GM23338 (cell line): ENCODE measurements around the gene OSBPL5. TPM values are rescaled to one million over a fixed set of nuclear protein-coding genes. Genes with fewer than 3 reads are reported as not detected.

Source experiments
- ATAC-seq: fragments of 200-7000 bp; cut with Tn5 transposase; 3 replicates; pipeline ENCODE4 v1.9.1; 2020
- DNase-seq: peaks from one replicate; pipeline ENCODE4 v3.0.0-alpha.2; 2015; ENCODE audit warnings: low spot score
- H2AFZ ChIP-seq: fragments of 200-600 bp; sonication (generic); 2 replicates; pipeline ENCODE4 v1.8.0; 2016; ENCODE audit warnings: antibody characterized with exemption, mild to moderate bottlenecking, moderate library complexity
- H3F3A ChIP-seq: fragments of 200-600 bp; sonication (generic); replicated peaks from 2 replicates; pipeline ENCODE4 v1.8.0; 2017; ENCODE audit warnings: antibody characterized with exemption, mixed run types, low read depth
- H3K27ac ChIP-seq: fragments of 200-600 bp; sonication (generic); 2 replicates; pipeline ENCODE4 v1.6.1; 2016; ENCODE audit warnings: low read depth
- H3K27me3 ChIP-seq: fragments of 200-600 bp; sonication (generic); 2 replicates; pipeline ENCODE4 v1.8.0; 2016; ENCODE audit warnings: mild to moderate bottlenecking, mixed run types, moderate library complexity; ENCODE audit not compliant: insufficient read depth
- H3K36me3 ChIP-seq: fragments of 200-600 bp; sonication (generic); 2 replicates; pipeline ENCODE4 v1.8.0; 2016; ENCODE audit warnings: mild to moderate bottlenecking; ENCODE audit not compliant: insufficient read depth
- H3K4me1 ChIP-seq: fragments of 200-600 bp; sonication (generic); 2 replicates; pipeline ENCODE4 v1.8.0; 2016; ENCODE audit warnings: mild to moderate bottlenecking, moderate library complexity; ENCODE audit not compliant: insufficient read depth
- H3K4me2 ChIP-seq: fragments of 200-600 bp; sonication (generic); 2 replicates; pipeline ENCODE4 v1.7.1; 2017; ENCODE audit warnings: mixed run types
- H3K4me3 ChIP-seq: fragments of 200-600 bp; sonication (generic); 2 replicates; pipeline ENCODE4 v1.6.1; 2016; ENCODE audit warnings: mixed run types
- H3K79me2 ChIP-seq: fragments of 200-600 bp; sonication (generic); replicated peaks from 2 replicates; pipeline ENCODE4 v1.8.0; 2017; ENCODE audit warnings: mild to moderate bottlenecking; ENCODE audit not compliant: insufficient read depth
- H3K9me2 ChIP-seq: fragments of 200-600 bp; sonication (generic); 2 replicates; pipeline ENCODE4 v1.8.0; 2017; ENCODE audit not compliant: insufficient read depth
- H4K20me1 ChIP-seq: fragments of 200-600 bp; sonication (generic); replicated peaks from 2 replicates; pipeline ENCODE4 v1.8.0; 2017; ENCODE audit warnings: mild to moderate bottlenecking; ENCODE audit not compliant: insufficient read depth
- H3K27ac Mint-ChIP-seq: 2 replicates; pipeline ENCODE4 v1.8.0; 2020; ENCODE audit warnings: inconsistent platforms, mild to moderate bottlenecking, moderate library complexity, mixed read lengths
- H3K27me3 Mint-ChIP-seq: 3 replicates; pipeline ENCODE4 v1.8.0; 2022; ENCODE audit warnings: low read depth, mild to moderate bottlenecking, moderate library complexity, mixed read lengths, inconsistent platforms; ENCODE audit not compliant: insufficient read depth, poor library complexity
- H3K36me3 Mint-ChIP-seq: 3 replicates; pipeline ENCODE4 v1.8.0; 2021; ENCODE audit warnings: low read depth, mild to moderate bottlenecking, inconsistent platforms, moderate library complexity, mixed read lengths
- H3K4me1 Mint-ChIP-seq: 3 replicates; pipeline ENCODE4 v1.8.0; 2020; ENCODE audit warnings: mild to moderate bottlenecking, inconsistent platforms, mixed read lengths
- H3K4me3 Mint-ChIP-seq: 3 replicates; pipeline ENCODE4 v1.8.0; 2021; ENCODE audit warnings: moderate library complexity, mild to moderate bottlenecking, inconsistent platforms, mixed read lengths
- H3K9me3 Mint-ChIP-seq: 3 replicates; pipeline ENCODE4 v1.8.0; 2020; ENCODE audit warnings: moderate library complexity, mild to moderate bottlenecking, inconsistent platforms, mixed read lengths
- CREB1 ChIP-seq: fragments of 250-450 bp; sonication (Bioruptor Pico); IDR thresholded peaks from 2 replicates; pipeline ENCODE4 v1.5.0; 2020; ENCODE audit warnings: low read depth, mild to moderate bottlenecking, moderate library complexity
- ETS1 ChIP-seq: IDR thresholded peaks from 2 replicates; pipeline ENCODE4 v1.6.1; 2016; ENCODE audit warnings: antibody characterized with exemption
- EZH2 ChIP-seq: fragments of 200-600 bp; sonication (generic); IDR thresholded peaks from one replicate; pipeline ENCODE4 v1.8.0; 2017; ENCODE audit warnings: antibody characterized with exemption, mild to moderate bottlenecking, low read depth; ENCODE audit not compliant: unreplicated experiment
- EZH2phosphoT487 ChIP-seq: fragments of 200-600 bp; sonication (generic); IDR thresholded peaks from one replicate; pipeline ENCODE4 v1.8.1; 2018; ENCODE audit warnings: antibody characterized with exemption; ENCODE audit not compliant: unreplicated experiment
- JUNB ChIP-seq: IDR thresholded peaks from one replicate; pipeline ENCODE4 v1.6.1; 2016; ENCODE audit warnings: antibody characterized with exemption; ENCODE audit not compliant: unreplicated experiment
- POLR2AphosphoS5 ChIP-seq: IDR thresholded peaks from 2 replicates; pipeline ENCODE4 v1.6.1; 2016; ENCODE audit warnings: antibody characterized with exemption, low read depth
- REST ChIP-seq: IDR thresholded peaks from one replicate; pipeline ENCODE4 v1.6.1; 2018; ENCODE audit warnings: antibody characterized with exemption; ENCODE audit not compliant: unreplicated experiment
- ZNF114 ChIP-seq: fragments of 250-450 bp; sonication (Bioruptor Pico); IDR thresholded peaks from 2 replicates; pipeline ENCODE4 v1.5.0; 2020; ENCODE audit warnings: mild to moderate bottlenecking, moderate library complexity
- ZNF331 ChIP-seq: fragments of 250-450 bp; sonication (Bioruptor Pico); IDR thresholded peaks from 2 replicates; pipeline ENCODE4 v1.5.0; 2020; ENCODE audit warnings: low read depth, mild to moderate bottlenecking, moderate library complexity
- ZNF462 ChIP-seq: fragments of 250-450 bp; sonication (Bioruptor Pico); IDR thresholded peaks from 2 replicates; pipeline ENCODE4 v1.5.0; 2020; ENCODE audit warnings: mild to moderate bottlenecking, moderate library complexity
- polyA plus RNA-seq: library from polyadenylated mRNA; unstranded; fragments of >200 nt; fragmentation: Nextera tagmentation; extraction: Ambion mirVana; gene quantifications from 2 replicates; pipeline ENCODE4 v1.2.1, GENCODE V29; 2016
- total RNA-seq: library from RNA; depleted of rRNA; stranded (reverse); fragments of >200 nt; shearing (Covaris generic); gene quantifications from 2 replicates; pipeline ENCODE4 v1.2.3, GENCODE V29; 2014

OSBPL5 gene
- total and polyA plus RNA-seq, 2 experiments from 2014 or later: 2.7 to 12.0 TPM

- no peaks in the 10 kb centered on the region for H3F3A ChIP-seq
- no peak overlapping the region for H3K4me2 ChIP-seq
- Mint-ChIP-seq H3K36me3 (no peaks in the 10 kb centered on the region), H3K27me3 (peaks cover 10% of the 10 kb centered on the region), H3K4me1 (peaks cover 13% of the 10 kb centered on the region), H3K9me3 (peaks cover 8% of the 10 kb centered on the region; the same call in 1 of the 3 replicates), H3K27ac (no peak overlapping the region), H3K4me3 (no peak overlapping the region)
- H3K27me3 ChIP-seq: no peaks in the 10 kb centered on the region
- no peak overlapping the region for H3K4me3 ChIP-seq
- H3K36me3 ChIP-seq: no peaks in the 10 kb centered on the region
- ATAC-seq (no peak), DNase-seq (no peak)
- H3K27ac ChIP-seq: no peak overlapping the region
- H3K9me2 ChIP-seq: no peaks in the 10 kb centered on the region
- no peaks in the 10 kb centered on the region for H3K79me2 ChIP-seq
- H4K20me1 ChIP-seq: no peaks in the 10 kb centered on the region
- TF ChIP-seq ZNF331 (CRISPR knock-in tag): no peak
- TF ChIP-seq REST: no peak
- TF ChIP-seq ETS1: no peak
- TF ChIP-seq POLR2AphosphoS5: no peak
- no peak for TF ChIP-seq ZNF114 (CRISPR knock-in tag)
- TF ChIP-seq CREB1: no peak
- no peak for TF ChIP-seq EZH2phosphoT487
- no peak for TF ChIP-seq JUNB
- no peak for TF ChIP-seq EZH2
- TF ChIP-seq ZNF462 (CRISPR knock-in tag): no peak
- H3K4me1 ChIP-seq: peaks cover 9% of the 10 kb centered on the region
- no peak overlapping the region for H2AFZ ChIP-seq
Observed at GRCh38 chr11:3183523-3183922, 18.4 kb upstream of the OSBPL5 start.
